GM12891 (cell line): ENCODE data around the gene FLG.
"Not testable (repeated sequence)": the region's sequence is repeated elsewhere in the genome, so short reads cannot be mapped to it uniquely, and the experiment has no call there.

ENCODE experiments used
- POLR2A ChIP-seq: IDR thresholded peaks from 2 replicates; pipeline ENCODE4 v1.6.1; 2011; ENCODE audit warnings: low read depth, low read length, control low read depth
- POLR2AphosphoS5 ChIP-seq: IDR thresholded peaks from 2 replicates; pipeline ENCODE4 v1.6.1; 2011; ENCODE audit warnings: low read depth, low read length, control low read depth
- SPI1 ChIP-seq: IDR thresholded peaks from 2 replicates; pipeline ENCODE4 v1.6.1; 2011; ENCODE audit warnings: low read depth, low read length, control low read depth
- TAF1 ChIP-seq: IDR thresholded peaks from 2 replicates; pipeline ENCODE4 v1.6.1; 2011; ENCODE audit warnings: low read depth, low read length, control low read depth

DNA sequence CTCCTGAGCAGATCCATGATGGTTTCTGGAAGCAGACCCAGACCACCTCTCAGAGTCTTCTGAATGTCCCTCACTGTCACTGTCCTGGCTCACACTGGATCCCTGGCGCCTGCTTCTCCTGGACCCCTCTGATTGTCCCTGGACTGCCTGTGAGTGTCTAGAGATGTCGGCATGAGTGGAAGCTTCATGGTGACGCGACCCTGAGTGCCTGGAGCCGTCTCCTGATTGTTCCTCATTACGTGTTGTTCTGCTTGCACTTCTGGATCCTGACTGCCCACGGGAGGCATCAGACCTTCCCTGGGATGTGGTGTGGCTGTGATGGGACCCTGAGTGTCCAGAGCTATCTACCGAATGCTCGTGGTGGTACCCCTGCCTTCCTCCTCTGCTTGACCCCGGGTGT, 18.9 kb downstream of the FLG start:
- not testable (repeated sequence) for TF ChIP-seq TAF1, POLR2A, POLR2AphosphoS5, SPI1
